UCSD-AML1 (cell line): ENCODE measurements around the gene TMEM74B.
"Not testable (repeated sequence)": the region's sequence is repeated elsewhere in the genome, so short reads cannot be mapped to it uniquely, and the experiment has no call there.

Experiments
- DNase-seq: peaks from one replicate; lab custom pipeline; 2025; ENCODE audit not compliant: unreplicated experiment; lab: John Stamatoyannopoulos, UW

Gene TMEM74B

DNA sequence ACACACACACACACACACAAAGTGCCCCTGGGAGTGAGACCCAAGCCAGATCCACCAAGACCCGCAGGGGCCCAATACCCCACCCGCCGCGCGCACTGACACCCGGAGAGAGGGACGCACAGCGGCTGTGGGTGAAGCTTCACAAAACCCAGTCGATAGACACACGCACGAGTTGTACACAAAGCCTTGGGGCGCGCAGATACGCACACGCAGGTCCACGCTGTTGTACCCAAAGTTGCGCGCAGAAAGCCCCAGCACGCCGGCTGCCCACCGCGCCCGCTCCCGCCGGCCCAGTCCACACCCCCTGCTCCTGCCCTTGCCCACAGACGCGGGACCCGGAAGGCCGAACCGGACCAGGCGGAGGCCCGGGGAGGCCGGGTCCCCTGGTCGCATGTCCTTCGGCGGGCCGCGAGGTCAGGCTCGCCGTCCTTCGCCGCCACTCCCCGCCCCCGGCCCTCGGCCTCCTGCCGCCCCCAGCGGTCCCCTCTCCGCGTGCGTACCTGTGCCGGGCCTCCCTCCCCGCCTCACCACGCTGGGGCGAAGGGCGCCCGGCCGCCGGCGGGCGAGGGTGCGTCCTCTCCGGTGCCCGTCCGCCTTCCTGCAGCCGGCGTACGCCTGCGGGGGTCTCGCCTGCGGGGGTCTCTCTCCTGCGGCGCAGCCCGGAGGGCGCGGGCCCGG lies at the start of gene TMEM74B:
TMEM74B (minus strand) TSS at position 344 of the 678 bp plus-strand sequence. CDS start 1,180 bp downstream, outside the sequence.
- no peak for DNase-seq

GRCh38 chr20:1232286-1233111 lies 47.7 kb upstream of the TMEM74B start:
- DNase-seq = no peak

DNA sequence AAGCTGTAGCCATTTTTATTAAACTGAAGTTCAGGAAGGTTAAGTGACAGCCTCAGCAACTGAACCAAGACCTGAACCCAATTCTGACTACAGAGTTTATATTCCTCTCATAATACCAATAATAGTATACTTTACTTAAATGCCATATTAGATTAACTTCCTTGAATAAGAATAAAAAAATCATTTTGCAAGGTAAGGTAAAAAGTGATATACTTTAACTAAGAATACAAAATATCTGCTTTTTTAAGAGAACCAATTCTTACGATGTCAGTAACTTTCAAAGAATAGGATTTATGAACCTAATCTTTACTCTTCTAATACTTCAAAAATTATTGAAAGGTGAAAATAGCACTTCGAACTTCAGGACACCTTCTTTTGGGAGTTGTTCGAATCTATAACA lies 44.8 kb upstream of the TMEM74B start:
- DNase-seq = no peak

DNA sequence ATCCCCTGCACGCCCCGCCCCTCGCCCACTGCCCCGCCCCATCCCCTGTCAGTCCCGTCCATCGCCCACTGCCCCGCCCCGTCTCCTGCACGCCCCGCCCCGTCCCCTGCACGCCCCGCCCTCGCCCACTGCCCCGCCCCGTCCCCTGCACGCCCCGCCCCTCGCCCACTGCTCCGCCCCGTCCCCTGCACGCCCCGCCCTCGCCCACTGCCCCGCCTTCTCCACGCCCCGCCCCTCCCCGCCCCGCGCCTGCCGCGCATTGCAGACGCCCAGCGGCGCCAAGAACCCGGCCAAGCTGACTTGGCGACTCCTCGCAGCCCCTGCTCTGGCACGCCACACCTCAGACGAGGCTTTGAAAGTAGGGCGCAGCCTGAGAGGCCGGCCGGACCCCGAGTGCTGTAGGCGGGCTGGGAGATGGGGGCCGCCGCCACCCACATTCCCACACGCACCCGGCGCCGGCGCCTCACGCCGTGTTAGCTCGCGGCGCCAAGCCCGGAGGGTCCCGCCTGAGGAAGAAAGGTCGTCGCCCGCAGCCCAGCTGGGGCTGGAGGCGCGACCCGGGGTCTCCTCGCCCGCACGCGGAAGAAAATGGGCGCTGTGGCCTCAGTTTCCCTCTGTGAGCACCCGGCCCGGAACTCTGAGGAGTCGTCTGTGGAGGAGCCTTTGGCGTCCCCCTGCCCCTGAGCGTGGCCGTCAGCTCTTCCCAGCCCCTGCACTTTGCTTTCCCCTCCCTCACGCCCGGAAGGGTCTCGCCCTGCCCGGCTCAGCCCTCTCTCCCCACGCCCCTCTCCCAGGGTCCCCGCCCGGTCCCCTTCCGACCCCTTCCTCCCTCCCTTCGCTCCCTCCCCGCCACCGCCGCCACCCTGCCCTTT lies 41.2 kb upstream of the TMEM74B start, which contains the start of gene RAD21L1:
RAD21L1 (plus strand) TSS at position 262 of the 872 bp plus-strand sequence. CDS start 2,410 bp downstream, outside the sequence.
- DNase-seq = peak; percentile 65

GRCh38 chr20:1225263-1225782 lies 40.5 kb upstream of the TMEM74B start:
- DNase-seq = no peak

GRCh38 chr20:1224205-1224890 lies 39.6 kb upstream of the TMEM74B start:
- DNase-seq = no peak

- DNase-seq = not testable (repeated sequence)
These were observed 38.0 kb upstream of the TMEM74B start for GRCh38 chr20:1222750-1223149.

- not testable (repeated sequence) for DNase-seq
These were observed 32.0 kb upstream of the TMEM74B start for GRCh38 chr20:1216527-1217427.

DNA sequence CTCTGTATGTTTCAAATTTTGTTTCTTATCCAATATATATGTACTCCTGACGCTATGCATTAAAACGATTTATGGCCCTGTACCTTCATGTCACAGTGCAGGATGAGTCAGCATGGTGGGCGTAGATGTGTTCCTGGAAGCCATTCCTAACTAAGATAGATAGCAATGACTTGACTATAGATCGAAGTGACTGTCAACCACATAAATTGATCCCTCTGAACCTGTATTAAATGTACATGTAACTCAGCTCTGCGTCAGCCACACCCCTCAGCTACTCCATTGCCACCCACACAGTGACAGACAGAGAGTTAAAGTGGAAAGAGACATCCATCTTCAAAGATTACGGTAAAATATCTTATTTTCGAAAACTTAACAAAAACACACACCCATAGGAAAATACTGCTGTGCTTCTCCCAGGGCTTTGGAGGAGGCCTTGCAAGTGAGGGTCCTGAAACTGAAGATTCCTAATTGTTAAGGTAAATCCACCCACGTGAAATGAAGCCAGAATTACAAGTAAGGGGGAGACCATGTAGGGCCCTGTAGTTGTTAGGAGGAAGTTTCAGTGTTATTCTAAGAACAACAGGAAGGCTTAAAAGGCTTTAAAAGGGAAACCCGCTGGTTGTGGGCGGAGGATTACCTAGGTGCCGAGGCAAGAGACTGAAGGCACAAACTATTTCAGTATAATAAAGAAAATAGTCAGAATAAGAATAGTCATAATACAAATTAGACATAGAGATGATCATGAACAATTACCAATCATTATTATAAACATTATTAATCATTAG lies 30.8 kb upstream of the TMEM74B start:
- DNase-seq = no peak

- no peak for DNase-seq
These were observed 30.1 kb upstream of the TMEM74B start for GRCh38 chr20:1214838-1215261.

DNA sequence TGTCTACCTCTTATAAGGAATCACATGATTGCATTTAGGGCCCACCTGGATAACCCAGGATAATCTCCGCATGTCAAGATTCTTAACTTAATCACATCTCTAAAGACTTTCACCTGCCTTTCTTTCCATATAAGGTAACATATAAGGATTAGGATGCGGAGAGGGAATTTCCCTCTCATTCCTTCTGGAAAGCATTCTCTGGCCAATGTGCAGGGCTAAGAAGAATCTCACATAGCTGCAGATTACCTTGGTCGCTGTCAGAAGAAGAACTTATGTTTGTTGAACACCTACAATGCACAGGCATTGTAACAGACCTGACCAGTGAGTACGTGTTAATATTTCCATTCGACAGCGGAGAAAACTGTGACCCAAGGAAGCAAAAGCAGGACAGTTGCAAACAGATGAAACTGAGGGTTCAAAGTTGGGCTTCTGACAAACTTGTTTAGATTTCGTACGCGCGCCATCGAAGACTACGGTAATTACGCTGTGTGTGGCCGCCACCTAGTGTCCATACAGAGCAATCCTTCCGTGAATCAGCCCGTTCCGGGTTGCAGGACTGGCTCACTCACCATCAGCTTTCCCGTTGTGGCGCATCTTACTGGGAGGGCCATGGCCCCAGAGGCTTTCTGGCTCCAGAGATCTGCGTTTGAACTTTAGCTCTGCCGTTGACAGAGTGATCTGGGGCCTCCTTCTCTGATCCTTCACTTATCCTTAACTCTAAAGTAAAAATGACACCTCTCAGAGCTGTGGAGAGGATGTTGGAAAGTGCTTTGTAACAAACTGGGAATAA lies 28.0 kb upstream of the TMEM74B start:
- peak; percentile 69 for DNase-seq

DNA sequence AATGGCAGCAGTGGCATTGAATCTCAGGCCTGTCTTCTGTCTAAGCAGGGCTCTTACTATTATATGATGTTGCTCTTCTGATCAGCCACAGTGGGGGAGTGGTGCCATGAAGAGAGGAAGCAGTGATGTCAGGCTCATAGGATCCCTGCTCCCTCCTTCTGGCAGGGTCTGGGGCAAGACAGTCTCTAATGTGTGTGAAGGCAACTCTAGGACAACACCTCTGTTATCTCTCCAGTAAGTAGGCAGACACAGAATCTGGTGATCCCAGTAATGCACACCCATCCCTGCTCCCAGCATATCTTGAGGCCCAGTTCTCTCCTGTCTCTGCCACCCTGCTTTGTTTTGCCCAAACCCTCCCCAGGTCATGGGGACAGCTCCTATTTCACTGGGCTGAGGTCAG lies 27.2 kb upstream of the TMEM74B start:
- no peak for DNase-seq

GRCh38 chr20:1210501-1210900 lies 25.7 kb upstream of the TMEM74B start:
- no peak for DNase-seq

DNA sequence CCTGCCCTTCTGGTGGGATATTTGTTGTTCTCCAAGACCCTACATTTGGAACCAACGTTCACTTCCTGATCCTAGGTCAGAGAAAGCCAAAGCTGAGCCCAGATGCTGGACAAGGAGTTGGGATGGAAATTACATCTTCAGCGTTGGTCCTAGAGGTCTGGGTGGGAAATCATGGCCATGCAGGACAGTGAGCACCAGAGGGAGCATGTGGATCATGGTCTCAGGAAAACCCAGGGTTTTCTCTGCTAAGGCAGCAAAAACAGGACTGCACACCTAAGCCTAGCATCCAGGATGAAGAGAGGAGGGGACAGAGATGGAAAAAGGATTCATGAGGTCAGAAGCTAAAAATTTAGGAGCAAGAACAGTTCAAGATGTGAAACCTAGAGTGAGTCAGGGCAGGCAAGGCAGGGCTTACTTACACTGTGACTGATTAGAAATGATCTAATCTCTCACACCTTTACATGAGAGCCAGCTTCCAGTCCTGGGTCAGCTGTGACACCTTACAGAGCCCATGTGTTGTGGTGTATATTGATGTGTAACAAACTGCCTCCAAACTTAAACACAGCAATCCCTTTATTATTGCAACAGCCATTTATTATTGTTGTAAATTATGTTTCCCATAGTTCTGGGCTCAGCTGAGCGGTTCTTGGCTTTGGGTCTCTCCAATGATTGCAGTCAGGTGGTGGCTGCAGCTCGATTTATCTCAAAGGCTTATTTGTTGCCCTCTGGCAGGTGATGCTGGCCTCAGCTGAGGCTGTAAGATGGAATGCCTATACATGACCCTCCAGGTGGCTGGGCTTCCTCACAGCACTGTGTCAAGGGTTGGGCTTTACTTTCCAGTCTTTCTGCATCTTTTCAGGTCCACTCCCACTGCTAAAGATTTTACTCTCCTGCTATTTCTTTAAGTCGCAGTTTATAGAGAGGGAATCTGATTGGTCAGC lies 24.9 kb upstream of the TMEM74B start:
- DNase-seq = no peak

- no peak for DNase-seq
These were observed 22.6 kb upstream of the TMEM74B start for GRCh38 chr20:1207293-1207878.
